ENCODE results near the gene TMEM220.
"Not testable (repeated sequence)": the region's sequence is repeated elsewhere in the genome, so short reads cannot be mapped to it uniquely, and the experiment has no call there.

The TMEM220 gene

DNA sequence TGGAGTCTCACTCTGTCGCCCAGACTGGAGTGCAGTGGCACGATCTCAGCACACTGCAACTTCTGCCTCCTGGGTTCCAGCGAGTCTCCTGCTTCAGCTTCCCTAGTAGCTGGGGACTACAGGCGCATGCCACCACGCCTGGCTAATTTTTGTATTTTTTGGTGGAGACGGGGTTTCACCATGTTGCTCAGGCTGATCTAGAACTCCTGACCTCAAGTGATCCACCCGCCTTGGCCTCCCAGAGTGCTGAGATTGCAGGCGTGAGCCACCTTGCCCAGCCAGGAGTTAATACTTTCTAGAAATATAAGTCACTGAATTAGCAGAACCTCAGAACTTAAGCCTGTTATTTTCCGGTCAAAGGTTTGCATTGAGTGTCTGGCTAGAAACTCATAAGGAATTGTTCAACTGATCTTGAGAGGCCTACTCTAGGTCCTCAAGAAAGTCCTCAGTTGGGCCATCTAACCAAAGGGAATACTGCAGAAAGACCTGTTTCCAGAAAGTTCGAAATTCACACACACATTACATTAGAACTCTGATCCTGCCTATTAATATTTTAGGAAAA is 1.4 kb downstream of the TMEM220 start:
- DNase-seq (ENCODE audit: low read depth in 2 of 2) = no peak

DNA sequence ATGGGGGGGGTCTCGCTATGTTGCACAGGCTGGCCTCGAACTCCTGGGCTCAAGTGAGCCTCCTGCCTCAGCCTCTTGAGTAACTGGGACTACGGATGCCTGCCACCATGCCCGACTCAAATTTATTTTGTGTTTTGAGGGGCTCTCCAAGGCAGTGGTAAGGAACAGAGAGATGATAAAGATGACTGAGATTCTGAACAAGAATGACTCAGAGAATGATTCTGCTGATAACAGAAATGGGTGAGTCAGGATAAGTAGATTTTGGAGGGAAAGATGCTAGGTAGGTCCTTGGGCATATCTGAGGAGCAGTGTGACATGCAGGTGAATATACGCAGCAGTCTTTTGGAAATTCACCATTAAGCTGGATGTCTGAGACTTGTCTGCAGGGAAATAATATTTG is 2.6 kb downstream of the TMEM220 start:
- no peak for DNase-seq (ENCODE audit: low read depth in 2 of 2)

DNA sequence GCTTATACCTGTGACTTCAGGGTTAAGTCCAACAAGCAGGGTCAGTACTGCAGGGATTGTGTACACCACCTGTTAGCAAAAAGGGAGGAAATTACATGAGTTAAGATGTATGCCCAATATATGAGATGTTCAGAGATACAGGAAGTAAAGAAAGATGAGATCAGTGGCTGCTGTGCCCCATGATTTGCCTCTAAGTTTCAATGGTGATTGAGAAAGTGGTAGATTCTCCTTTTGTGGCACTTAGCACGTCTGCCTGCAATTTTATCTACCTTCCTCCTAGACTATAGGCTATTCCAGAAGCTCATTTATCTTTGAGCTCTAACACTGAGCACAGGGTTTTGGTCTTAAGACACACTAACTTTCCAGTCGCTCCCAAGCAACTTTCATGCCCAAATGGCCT is 3.6 kb downstream of the TMEM220 start:
- no peak for DNase-seq (ENCODE audit: low read depth in 2 of 2)

DNA sequence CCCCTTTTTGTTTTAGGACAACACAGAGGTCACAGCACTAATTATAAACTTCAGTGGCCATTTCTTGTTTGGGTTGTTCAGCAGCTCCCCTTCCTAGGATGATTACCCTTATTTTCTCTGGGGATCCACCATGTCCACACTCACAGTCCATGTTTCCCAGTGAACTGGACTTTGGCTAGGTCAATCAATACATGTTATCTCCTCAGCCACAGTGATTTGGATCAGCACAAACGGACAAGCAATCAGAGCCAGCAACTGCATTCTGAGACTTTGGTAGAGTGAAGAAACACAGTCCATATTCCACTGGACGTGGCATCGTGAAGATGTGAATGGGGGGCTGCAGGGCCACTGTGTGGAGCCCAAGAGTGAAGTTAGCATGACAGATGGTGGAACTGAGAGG is 4.6 kb downstream of the TMEM220 start:
- DNase-seq (ENCODE audit: low read depth in 2 of 2) = no peak

DNA sequence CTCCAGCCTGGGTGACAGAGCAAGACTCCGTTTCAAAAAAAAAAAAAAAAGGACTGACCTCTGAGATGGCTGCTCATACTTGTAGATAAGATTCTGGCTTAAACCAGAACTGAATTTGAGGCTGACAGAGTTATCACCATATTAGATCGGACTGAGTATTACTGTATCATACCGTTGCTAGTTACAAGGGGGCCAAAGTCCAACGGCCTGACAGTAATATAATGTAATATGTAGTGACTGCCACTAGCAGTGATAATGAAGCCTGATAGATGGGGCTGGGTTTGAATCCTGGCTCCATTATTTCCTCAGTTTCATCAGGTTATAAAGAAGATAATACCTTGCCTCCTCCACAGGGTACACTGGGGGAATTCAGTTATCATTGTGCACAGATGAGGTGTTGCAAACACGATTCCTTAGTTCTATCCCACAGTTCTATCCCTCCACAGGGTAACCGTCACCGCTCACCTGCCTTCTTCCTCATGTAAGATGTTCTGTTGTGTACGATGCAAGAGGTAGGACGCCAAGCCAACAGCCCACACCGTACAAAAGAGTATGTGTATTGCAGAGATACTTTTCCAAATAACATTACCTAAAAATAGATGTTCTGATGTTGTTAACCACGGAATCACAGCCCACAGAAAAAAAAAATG is 5.2 kb downstream of the TMEM220 start:
- no peak for DNase-seq (ENCODE audit: low read depth in 2 of 2)

DNA sequence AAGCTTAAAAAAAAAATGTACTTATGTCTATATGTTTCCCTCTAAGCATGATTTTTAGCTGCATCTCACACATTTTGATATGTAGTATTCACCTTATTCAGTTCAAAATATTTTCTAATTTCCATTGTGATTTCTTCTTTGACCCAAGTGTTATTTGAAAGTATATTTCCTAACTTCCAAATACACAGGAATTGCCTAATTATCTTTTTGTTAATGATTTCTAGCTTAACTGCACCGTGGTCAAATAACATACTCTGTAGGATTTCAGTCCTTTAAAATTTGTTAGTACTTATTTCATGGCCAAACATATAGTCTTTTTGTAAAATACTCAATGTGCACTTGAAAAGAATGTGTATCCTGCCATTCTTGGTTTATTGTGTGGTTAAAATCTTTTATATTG is 11.3 kb downstream of the TMEM220 start:
- no peak for DNase-seq (ENCODE audit: low read depth in 2 of 2)

DNA sequence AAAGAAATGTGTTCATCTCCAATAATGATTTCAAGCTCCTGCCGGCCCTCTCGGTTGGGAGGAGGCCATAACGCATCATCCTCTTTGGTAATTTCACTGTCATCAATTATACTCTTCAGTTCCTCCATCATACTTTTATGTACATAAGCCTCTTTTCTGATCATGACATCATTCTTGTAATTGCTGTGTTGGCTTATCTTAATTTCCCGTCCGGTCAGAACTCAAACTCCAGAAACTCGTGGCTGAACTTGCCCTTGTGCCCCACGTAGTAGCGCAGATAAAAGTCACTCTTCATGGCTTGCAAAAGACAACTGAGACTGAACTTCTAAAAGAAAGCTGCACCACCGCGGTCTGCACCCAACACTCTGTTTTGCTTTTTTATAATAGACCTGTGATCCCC is 13.6 kb downstream of the TMEM220 start:
- DNase-seq (ENCODE audit: low read depth in 2 of 2) = no peak

DNA sequence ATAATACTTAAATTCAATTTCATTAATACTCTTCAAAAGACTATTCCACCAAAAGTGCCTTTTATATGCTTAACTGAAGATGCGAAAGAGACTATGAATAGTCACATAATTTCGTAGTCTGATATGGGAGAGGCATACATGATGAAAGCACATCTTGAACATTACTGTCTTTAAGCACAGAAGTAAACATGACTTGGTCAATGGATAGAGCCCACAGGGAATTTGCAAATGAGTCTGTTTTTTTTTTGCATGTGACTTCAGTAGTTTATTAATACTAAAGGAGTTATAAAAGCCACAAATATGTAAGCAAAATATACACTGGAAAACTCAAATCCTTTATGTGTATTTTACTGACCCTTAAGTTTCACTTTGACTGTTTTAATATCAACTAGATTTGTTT is 16.5 kb downstream of the TMEM220 start:
- DNase-seq (ENCODE audit: low read depth in 2 of 2) = no peak

DNA sequence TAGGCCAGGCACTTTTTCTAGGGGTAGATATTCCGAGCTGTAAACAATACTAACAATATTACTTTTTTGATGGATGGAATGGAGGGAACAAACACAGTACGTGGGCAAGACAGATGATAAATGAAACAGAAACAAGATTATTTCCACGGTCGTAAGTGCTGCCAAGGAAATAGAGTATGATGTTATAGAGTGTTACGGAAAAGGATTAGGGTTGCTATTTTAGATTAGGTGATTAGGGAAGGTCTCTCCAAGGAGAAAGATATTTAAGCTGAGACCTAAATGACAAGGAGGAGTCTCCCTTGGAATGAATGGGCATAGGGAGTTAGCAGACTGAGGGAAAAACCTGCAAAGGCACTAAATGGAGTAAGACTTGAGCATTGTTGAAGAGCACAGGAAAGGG is 24.1 kb downstream of the TMEM220 start:
- no peak for DNase-seq (ENCODE audit: low read depth in 2 of 2)

DNA sequence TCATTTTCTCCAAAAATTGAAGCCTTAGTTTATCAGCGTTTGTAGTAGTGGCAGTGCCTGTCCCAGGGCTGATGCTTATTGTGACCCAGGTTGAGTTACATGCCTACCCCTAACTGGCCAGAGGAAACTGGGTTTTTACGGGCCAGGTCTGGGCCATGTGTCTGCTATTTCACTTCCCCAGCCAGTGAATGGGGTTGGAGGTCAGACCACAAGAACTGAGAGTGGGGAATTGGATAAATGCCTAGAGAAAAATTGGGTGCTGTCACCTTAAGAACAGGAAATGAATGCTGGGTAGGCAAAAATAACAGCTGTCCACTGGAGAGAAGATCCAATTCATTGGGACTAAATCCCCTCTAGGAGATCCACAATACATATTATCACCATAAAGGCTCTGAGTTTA is 27.2 kb downstream of the TMEM220 start:
- no peak for DNase-seq (ENCODE audit: low read depth in 2 of 2)

DNA sequence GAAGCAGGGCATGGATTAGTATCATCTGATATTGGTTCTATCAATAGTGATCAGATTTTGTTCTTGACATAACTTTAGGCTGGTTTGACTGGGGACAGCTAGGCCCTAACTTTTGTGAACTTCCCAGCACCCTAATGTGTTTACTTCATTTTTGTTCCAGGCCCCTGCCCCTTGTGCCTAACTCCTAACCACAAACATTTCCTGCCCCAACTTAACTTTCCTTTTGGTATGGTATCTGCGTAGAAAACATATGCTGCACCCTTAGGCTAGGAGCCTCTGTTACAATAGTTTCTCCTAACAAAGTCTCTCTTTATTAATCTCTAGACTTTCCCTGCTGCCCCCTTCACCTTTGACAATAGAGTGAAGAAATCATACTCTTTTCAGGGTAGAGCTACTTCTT is 30.0 kb downstream of the TMEM220 start:
- no peak for DNase-seq (ENCODE audit: low read depth in 2 of 2)

DNA sequence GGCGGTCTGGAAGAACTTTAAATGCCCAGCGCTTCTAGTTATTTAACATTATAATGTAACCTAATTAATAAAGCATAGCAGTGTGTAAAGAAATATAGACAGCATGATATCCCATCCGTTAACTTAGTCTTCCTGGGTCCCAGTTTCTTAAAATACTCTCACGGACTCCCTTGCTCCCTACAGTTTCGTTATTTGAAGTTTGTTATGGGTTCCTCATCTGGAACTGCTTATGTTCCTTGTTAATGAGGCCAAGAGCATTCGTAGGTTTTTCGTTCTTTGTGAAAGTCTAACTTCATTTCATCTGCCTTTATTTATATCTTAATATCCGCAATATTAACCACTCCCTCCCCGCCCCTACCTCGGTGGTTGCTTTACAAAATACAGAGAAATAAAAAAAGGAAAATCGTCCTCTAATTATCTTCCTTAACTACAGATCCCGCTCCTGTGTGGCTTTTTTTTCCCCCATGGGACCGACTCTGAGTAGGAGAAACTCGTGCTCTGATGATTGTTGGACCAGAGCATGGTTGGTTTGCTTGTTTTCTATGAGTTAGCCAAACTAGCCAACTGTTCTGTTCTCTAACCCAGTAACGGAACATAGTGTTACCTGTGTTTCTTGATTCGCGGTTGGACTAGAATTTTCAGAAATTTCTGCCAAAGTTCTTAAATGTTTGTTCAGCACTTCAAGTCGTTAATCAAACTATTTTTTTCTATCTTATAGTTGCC is 31.6 kb downstream of the TMEM220 start:
- DNase-seq (ENCODE audit: low read depth in 2 of 2) = no peak

DNA sequence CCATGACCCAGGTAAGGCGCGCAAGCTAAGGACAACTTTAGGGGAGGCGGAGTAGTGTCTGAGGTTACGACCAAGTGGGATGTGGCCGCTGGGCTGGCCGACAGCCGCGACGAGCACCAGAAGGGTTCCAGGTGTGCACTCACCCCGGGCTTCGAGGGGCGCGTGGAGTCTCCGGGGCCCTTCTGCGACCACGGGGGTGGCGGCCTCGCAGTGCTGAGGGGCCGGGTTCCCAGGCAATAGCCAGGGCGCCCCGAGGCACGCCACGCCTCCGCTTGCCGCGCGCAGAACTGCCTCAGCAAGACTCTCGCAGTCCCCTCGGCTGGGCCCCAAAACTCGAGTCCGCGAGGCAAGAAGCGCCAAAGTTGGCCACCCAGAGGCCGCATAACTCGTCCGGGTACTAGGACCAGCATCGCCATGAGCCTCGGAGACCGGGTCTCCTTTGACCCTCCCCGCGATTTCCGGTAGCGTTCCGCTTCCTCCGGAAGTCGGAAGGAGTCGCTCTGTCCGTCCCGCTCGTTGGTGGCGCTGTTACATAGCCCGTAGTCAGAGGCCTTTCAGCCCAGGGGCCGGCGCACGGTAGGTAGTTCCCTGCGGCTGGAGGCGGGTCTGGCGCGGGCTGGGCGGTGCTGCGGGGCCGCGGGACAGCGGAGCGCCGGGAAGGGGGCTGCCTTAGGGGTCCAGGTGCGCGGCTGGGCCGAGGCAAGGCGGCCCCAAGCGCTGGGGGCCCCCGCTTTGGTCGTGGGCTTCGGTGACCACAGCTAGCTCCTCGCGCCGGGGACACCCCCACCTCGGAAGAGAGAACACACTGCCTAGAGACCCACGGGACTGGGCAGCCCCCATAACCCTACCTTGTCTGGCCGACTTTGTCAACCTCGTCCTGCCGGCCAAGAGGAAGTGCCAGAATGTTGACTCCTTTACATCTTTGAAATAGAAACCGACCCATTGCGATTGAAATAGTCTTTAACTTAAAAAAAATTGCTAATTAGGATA is 32.4 kb downstream of the TMEM220 start, which contains the start of the genes ADPRM and SCO1:
ADPRM (plus strand) TSS at position 503 of the 990 bp plus-strand sequence. CDS start 7,333 bp downstream, outside the sequence.
SCO1 (minus strand) TSS at position 442 of the 990 bp plus-strand sequence; CDS start at position 416, 26 bp downstream.
- DNase-seq (ENCODE audit: low read depth in 2 of 2) = peak; percentile 79 to 81

DNA sequence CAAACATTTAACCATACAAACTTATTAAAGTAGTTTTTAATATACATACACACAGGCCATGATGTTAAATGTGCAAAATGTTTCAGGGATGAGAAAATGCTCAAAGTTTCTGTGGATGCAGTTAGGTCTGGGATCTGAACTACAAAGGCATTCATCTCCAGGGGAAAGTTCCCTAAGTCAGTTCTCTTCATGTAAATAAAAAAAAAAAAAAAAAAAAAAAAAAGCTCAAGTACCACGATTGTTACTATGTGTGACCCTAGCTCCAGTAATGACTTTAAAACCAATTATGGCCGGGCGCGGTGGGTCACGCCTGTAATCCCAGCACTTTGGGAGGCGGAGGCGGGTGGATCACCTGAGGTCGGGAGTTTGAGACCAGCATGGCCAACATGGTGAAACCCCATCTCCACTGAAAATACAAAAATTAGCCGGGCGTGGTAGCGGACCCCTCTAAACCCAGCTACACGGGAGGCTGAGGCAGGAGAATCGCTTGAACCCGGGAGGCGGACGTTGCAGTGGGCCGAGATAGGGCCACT is 33.9 kb downstream of the TMEM220 start:
- not testable (repeated sequence) for DNase-seq (ENCODE audit: low read depth in 2 of 2)

DNA sequence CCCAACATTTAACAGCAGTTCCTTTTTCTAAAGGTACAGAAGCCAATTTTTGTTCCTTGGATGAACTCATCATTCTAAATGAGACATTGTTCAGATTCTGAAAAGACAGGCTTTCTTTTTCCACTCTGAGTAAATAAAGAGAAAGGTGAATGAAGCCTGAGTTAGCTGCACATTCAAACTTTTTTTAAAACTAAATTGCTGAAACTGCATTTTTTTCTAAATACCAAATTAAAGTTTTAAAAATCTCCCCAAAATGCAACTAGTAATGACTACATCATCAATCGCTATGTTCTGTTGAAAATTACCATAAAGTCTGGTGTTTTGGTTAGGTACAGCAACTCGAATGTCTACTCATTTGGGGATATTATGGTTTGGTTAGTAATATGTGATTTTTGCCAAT is 42.3 kb downstream of the TMEM220 start:
- DNase-seq (ENCODE audit: low read depth in 2 of 2) = no peak

DNA sequence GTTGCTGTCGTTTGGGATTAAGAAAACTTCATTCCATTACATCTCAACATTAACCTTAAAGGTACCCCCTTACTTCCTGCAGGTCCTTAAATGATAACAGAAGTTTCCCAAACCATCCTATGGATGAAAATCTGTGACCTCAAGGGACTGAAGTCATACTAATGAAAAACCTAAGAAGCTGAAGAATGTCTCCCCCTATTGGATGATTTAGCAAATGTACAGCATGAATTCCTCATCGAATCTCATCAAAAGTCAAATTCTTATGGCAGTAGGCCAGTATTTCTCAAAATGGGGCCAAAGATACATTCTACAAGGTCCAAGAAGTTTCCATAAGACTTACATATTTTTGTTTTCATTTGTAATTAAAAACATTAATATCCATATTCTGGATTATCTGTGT is 46.0 kb downstream of the TMEM220 start:
- DNase-seq (ENCODE audit: low read depth in 2 of 2) = no peak

DNA sequence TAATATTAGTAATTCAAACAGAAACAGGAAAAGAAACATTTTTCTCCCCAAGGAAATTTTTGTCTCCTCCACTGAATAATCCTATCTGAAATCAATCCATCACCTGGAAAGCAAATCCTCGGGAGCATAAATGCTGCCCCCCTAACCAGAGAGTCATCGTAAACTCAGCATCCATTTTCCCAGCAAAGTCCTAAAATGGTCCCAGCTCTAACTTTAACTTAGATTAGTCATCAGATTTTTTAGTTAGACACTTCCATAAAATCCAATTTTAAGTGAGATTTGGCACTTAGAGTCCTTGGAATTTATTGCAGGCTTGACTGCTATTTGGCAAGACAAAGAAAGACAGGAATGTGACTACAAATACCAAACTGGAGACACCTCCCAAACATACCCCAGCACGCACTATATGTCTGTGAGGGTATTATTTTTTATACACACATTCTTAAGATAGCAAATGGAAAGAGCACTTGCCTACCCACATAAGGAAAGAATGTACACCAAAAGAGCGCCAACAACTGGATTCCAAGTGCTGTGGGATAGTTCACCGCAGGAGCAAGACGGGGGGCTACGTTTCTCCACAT is 47.9 kb downstream of the TMEM220 start:
- DNase-seq (ENCODE audit: low read depth in 2 of 2) = no peak

DNA sequence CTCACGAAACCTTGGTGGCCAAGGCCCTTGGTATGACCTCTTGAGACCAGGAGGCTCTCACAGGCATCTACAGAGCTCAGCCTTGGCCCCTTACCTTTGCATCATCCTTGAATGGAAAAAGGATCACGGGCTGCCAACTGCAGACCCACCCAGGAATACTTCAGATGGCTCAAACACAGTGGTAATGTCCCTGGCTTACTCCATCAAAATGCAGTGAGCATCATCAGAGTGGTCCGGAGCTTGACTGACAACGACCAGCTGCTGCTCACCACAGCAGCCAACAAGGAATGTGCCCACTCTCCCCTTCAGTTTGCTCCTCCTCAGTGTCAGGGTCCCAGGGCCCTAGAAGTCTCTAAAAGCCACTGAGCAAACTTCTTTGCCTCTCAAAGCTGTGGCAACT is 55.1 kb downstream of the TMEM220 start:
- DNase-seq (ENCODE audit: low read depth in 2 of 2) = no peak

DNA sequence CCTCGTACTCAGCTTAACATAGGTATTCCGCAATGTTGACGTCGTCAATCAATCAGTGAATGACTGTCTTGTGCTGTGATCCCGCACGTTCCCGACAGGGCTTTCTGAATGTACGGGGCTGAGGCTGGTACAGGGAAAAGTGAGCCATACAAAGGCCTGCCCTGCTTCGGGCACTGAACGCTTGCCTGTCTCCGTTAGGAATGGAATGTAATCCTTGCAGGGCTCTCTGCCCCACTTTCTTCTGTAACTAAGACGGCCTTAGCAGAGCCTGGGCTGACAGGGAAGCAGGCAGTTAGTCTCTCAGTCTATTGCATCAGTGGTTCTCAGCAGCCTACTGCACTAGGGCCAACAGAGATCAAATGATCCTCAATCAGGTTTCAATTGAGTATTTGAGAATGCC is 56.5 kb downstream of the TMEM220 start:
- DNase-seq (ENCODE audit: low read depth in 2 of 2) = no peak

DNA sequence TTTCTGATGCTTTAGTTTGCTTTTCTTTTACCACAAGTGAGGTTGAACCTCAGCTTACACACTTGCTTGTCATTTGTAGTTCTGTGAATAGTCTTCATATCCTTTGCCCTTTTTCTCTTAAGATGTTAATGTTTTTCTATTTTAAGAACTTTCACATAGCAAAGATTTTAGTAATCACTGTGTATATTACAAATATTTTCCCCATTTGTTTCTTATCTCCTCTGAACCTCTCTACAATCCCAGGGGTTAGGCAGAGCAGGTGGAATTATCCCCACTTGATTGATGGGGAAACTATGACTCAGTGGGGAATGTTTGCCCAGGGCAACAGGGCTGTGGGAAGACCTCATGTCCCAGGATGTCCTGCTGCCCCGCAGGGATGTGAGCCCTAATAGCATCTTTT is 61.0 kb downstream of the TMEM220 start:
- DNase-seq (ENCODE audit: low read depth in 2 of 2) = no peak

DNA sequence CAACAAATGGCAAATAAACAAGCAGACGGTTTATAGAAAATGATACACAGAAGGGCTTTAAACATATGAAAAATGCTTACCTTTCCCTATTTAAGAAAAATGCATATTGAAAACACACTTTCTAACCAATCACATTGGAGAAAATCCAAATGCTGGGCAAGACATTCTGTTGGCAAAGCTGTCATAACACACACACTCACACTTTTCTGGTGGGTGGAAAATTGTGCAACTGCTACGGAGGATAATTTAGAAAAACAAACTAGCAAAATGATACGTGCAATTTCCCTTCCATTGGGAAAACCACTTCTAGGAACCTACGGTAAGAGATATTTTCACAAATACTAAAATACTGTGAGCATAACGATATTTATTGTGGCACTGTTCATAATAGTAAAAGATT is 62.9 kb downstream of the TMEM220 start:
- DNase-seq (ENCODE audit: low read depth in 2 of 2) = no peak

Data from stimulated activated CD4-positive, alpha-beta T cell treated with anti-CD3 and anti-CD28 coated beads, Interleukin-1b, Interleukin-23, amount 100 ng/mL, for 4 hours (primary cell).